Epithelial cell of esophagus (primary cell): Measurements from ENCODE around the gene UBE2Q1.
"Not testable (repeated sequence)": the region's sequence is repeated elsewhere in the genome, so short reads cannot be mapped to it uniquely, and the experiment has no call there.

ENCODE experiments used
- DNase-seq: peaks from one replicate; pipeline ENCODE4 v3.0.0; 2010; ENCODE audit warnings: low read depth
- H3K4me3 ChIP-seq: 2 replicates; pipeline ENCODE4 v1.5.1; 2011; ENCODE audit warnings: mild to moderate bottlenecking, low read length, control low read depth
- TF ChIP-seq, protein P1 (sequence below): IDR thresholded peaks from 2 replicates; pipeline ENCODE4 v1.5.1; 2011; ENCODE audit warnings: low read depth, mild to moderate bottlenecking, low read length, control low read depth, inconsistent platforms; ENCODE audit not compliant: insufficient read depth; ENCODE audit errors: missing control alignments

UBE2Q1 gene

DNA sequence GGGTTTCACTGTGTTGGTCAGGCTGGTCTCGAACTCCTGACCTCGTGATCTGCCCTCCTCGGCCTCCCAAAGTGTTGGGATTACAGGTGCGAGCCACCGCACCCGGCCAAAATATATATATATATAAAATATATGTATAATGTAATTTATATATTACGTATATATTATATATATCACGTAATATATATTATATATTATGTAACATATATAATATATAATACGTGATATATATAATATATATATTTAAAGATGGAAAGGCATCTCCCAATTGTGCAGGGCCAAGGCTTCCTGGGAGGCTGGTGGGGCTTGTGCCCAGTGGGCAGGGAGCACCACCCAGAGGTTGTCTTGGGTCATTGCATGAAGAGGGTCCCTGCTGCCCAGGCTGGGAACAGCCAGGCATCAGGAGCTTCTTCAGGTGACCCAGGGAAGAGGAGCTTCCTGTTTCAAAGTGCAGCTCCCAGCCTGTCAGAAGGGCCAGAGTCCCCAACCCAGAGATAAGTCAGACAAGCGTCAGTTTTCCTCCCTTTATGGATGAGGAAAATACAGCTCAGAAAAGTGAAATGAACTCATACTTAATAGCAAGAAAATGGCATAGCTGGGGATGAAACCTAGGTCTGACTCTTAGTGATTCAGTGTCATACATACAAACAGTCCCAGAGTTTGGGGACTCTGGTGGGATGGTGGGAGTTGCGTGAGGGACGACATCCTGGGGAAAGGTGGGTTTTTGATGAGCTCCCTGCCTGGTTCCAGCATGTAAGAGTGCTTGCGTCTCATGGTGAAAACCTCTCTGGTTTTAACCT is 12.0 kb downstream of the UBE2Q1 start:
- DNase-seq: peak; percentile 59
- H3K4me3 ChIP-seq: no peak overlapping the region
- TF ChIP-seq, protein P1, sequence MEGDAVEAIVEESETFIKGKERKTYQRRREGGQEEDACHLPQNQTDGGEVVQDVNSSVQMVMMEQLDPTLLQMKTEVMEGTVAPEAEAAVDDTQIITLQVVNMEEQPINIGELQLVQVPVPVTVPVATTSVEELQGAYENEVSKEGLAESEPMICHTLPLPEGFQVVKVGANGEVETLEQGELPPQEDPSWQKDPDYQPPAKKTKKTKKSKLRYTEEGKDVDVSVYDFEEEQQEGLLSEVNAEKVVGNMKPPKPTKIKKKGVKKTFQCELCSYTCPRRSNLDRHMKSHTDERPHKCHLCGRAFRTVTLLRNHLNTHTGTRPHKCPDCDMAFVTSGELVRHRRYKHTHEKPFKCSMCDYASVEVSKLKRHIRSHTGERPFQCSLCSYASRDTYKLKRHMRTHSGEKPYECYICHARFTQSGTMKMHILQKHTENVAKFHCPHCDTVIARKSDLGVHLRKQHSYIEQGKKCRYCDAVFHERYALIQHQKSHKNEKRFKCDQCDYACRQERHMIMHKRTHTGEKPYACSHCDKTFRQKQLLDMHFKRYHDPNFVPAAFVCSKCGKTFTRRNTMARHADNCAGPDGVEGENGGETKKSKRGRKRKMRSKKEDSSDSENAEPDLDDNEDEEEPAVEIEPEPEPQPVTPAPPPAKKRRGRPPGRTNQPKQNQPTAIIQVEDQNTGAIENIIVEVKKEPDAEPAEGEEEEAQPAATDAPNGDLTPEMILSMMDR: peak; percentile 58

DNA sequence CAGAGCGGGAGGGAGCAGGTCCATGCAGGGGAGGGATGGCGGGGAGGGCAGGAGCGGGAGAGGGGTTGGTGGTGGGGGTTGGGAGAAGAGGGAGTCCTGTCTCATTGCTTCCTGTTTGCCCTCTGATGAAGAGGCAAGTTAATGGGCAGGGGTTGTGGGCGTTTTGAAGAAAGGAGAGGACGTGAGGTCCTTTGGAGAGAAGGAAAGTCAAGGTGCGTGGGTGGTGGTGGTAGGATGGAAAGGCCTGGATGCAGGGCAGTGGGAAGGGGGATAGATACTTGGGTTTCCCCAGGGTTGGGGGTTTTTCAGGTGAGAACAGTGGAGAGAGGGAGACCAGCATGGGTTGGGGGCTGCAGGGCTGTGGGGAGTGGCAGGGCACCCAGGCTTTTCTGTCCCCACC is 17.2 kb downstream of the UBE2Q1 start:
- DNase-seq: no peak
- TF ChIP-seq, protein P1: no peak
- no peak overlapping the region for H3K4me3 ChIP-seq

DNA sequence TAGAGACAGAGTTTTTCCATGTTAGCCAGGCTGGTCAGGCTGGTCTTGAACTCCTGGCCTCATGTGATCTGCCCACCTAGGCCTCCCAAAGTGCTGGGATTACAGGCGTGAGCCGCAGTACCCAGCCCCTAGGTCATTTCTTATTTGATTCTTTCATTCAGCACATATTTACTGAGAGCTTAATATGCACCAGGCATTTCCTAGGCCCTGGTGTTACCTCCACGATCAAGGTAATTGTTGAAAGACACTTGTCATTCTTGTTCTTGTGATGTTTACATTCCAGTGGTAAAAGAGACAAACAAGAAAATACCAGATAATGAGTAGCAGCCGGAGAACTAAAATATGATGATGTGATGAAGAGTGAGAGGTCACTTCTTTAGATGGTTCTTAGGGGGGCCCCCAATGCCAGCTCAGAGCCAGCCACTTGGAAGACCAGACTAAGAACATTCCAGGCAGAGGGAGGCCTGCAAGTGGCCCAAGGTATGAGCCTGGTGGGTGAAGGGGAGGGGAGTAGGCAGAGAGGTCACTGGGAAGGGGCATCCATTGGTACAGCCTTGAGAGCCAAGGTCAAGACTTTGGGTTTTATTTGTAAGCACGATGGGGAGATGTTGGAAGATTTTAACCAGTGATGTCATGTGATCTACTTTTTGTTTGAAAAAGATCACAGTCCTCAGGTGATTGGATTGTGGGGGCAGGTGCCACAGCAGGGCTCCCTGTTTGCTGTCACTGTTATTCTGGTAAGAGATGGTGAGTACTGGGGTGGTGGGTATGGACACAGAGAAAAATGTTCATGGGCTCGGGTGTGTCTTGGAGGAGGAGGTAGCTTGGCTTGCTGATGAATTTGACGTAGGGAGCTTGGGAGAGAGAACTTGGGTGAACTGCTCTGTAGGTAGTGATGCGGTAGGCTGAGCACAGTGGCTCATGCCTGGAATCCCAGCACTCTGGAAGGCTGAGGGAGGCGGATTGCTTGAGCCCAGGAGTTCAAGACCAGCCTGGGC is 18.7 kb downstream of the UBE2Q1 start:
- TF ChIP-seq, protein P1: no peak
- H3K4me3 ChIP-seq: no peak overlapping the region
- DNase-seq: no peak

DNA sequence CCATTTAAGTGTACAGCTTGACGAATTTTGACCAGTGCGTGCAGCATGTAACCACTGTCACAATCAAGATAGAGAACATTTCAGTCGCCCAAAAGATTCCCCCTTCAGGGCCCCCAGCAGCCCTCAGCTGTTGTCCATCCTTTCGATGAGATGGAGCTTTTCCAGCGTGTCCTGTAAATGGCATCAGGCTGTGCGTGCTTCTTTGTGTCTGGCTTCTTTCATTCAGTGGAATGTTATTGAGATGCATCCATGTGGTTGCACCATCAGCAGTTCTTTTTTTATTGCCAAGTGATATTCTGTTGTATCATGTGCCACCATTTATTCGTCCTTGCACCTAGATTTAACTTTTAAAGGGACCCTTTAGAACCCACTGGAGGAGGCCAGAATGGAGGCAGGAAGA is 21.9 kb downstream of the UBE2Q1 start:
- no peak overlapping the region for H3K4me3 ChIP-seq
- no peak for DNase-seq
- TF ChIP-seq, protein P1: no peak

DNA sequence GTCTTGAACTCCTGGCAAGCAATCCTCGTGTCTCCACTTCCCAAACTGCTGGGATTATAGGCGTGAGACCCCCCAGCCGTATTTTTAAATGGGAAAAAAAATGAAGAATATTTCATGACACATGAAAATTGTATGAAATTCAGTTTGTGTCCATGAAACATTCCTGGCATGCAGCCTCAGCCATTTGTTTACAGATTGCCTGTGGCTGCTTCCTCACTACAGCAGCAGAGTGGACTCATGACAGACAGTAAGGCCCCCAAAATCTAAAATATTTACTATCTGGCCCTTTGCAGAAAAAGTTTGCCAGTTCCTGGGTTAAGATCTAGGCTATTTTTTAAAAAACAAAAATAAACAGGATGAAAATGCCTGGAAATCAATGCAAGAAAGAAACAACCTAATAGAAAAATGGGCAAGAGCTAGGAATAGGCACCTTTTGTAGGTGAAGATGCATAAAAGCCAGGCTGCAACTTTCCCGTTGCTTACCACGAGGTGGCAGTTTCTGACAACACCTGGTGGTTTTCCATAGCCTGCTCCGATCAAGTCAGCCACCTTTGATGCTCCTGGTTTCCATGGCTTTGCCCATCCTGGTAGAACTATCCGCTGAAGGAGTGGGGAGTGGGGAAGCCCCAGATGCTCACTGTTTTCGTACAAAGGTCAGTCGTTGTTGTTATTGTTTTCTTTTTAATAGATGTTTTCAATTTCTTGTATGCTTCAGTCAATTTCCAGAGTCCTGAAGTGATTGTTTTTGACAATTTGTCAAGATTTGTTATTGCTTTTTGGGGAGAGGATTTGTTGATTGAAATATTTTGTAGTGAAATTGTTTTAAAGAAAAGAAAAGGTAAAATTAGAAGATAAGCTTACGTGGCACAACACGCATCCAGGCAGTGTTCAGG is 24.3 kb downstream of the UBE2Q1 start:
- peak; percentile 75 for DNase-seq
- H3K4me3 ChIP-seq: no peak overlapping the region
- TF ChIP-seq, protein P1: peak; percentile 81

DNA sequence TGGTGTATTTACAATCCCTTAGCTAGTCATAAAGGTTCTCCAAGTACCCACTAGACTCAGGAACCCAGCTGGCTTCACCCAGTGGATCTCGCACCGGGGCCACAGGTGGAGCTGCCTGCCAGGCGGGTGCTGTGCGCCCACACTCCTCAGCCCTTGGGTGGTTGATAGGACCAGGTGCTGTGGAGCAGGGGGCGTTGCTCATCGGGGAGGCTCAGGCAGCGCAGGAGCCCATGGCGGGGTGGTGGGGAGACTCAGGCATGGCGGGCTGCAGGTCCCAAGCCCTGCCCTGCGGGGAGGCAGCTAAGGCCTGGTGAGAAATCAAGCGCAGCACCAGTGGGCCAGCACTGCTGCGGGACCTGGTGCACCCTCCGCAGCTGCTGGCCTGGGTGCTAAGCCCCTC is 26.5 kb downstream of the UBE2Q1 start:
- not testable (repeated sequence) for H3K4me3 ChIP-seq, DNase-seq
